Fibroblast of lung (primary cell): ENCODE results near the gene FAM193A. TPM values are rescaled to one million over a fixed set of nuclear protein-coding genes. Genes with fewer than 3 reads are reported as not detected.

ENCODE experiments used
- DNase-seq, 2 donors: peaks; one replicate each; pipeline versions ENCODE4 v3.0.0 to v3.0.0-alpha.2; 2010; ENCODE audit warnings: low read depth in 2 of 2
- H2AFZ ChIP-seq: 2 replicates; pipeline ENCODE4 v1.5.1; 2012; ENCODE audit warnings: low read length, control low read depth, inconsistent platforms
- H3K27ac ChIP-seq: 2 replicates; pipeline ENCODE4 v1.5.1; 2011; ENCODE audit warnings: low read length, control low read depth; ENCODE audit not compliant: insufficient read depth
- H3K27me3 ChIP-seq: 2 replicates; pipeline ENCODE4 v1.5.1; 2011; ENCODE audit warnings: mild to moderate bottlenecking, low read length; ENCODE audit not compliant: control insufficient read depth, insufficient read depth
- H3K36me3 ChIP-seq: 2 replicates; pipeline ENCODE4 v1.5.1; 2011; ENCODE audit warnings: low read length; ENCODE audit not compliant: control insufficient read depth, insufficient read depth
- H3K4me1 ChIP-seq: 2 replicates; pipeline ENCODE4 v1.5.1; 2011; ENCODE audit warnings: low read length; ENCODE audit not compliant: control insufficient read depth, insufficient read depth; ENCODE audit errors: extremely low read depth
- H3K4me2 ChIP-seq: 2 replicates; pipeline ENCODE4 v1.5.1; 2011; ENCODE audit warnings: low read length, control low read depth; ENCODE audit not compliant: insufficient read depth; ENCODE audit errors: extremely low read depth
- H3K4me3 ChIP-seq, 4 experiments: fragments of 200-600 bp in 1 of 4; sonication (generic) in 1 of 4; replicated peaks in 1 of 4; 2 replicates each; pipeline ENCODE4 v1.5.1; 2011 to 2016; ENCODE audit warnings: low read length in 4 of 4, low read depth in 3 of 4, mild to moderate bottlenecking in 3 of 4, control low read depth in 2 of 4, inconsistent platforms in 1 of 4, mixed read lengths in 1 of 4; ENCODE audit not compliant: insufficient read depth in 1 of 4; ENCODE audit errors: control extremely low read depth in 1 of 4
- H3K79me2 ChIP-seq: 2 replicates; pipeline ENCODE4 v1.5.1; 2012; ENCODE audit warnings: mild to moderate bottlenecking, low read length, inconsistent platforms; ENCODE audit not compliant: control insufficient read depth, insufficient read depth
- H3K9ac ChIP-seq: 2 replicates; pipeline ENCODE4 v1.5.1; 2011; ENCODE audit warnings: mild to moderate bottlenecking, low read length, control low read depth; ENCODE audit not compliant: insufficient read depth
- H3K9me3 ChIP-seq: 2 replicates; pipeline ENCODE4 v1.5.1; 2012; ENCODE audit warnings: low read depth, low read length; ENCODE audit not compliant: control insufficient read depth, insufficient read depth
- H4K20me1 ChIP-seq: 2 replicates; pipeline ENCODE4 v1.5.1; 2011; ENCODE audit warnings: low read length; ENCODE audit not compliant: control insufficient read depth, insufficient read depth; ENCODE audit errors: extremely low read depth
- EZH2 ChIP-seq: IDR thresholded peaks from 2 replicates; pipeline ENCODE4 v1.5.1; 2012; ENCODE audit warnings: low read length, control low read depth, mild to moderate bottlenecking; ENCODE audit errors: missing control alignments
- polyA plus RNA-seq, 2 donors: library from polyadenylated mRNA; depleted of rRNA in 1 of 2; stranded (reverse) in 1 of 2; unstranded in 1 of 2; fragments of >200 nt; gene quantifications; 2 replicates each; pipeline ENCODE4 v1.2.1, GENCODE V29; 2011 to 2012; ENCODE audit warnings: missing spikeins in 1 of 2
- total RNA-seq: library from RNA; depleted of rRNA; stranded (reverse); fragments of >200 nt; gene quantifications from 2 replicates; pipeline ENCODE4 v1.2.1, GENCODE V29; 2014
- TF ChIP-seq, protein P1 (sequence below), 2 donors: IDR thresholded peaks in 1 of 2; conservative IDR thresholded peaks in 1 of 2; 1 replicate in 1 of 2; 2 replicates in 1 of 2; pipeline ENCODE4 v1.5.1; 2011 to 2012; ENCODE audit warnings: low read length in 2 of 2, control low read depth in 1 of 2, inconsistent platforms in 1 of 2, low read depth in 1 of 2, mild to moderate bottlenecking in 1 of 2

Gene FAM193A
- total and polyA plus RNA-seq, 2 donors (not counting 1 experiment from before 2014, with no cell fraction given), result 5.6 to 10.9 TPM

DNA sequence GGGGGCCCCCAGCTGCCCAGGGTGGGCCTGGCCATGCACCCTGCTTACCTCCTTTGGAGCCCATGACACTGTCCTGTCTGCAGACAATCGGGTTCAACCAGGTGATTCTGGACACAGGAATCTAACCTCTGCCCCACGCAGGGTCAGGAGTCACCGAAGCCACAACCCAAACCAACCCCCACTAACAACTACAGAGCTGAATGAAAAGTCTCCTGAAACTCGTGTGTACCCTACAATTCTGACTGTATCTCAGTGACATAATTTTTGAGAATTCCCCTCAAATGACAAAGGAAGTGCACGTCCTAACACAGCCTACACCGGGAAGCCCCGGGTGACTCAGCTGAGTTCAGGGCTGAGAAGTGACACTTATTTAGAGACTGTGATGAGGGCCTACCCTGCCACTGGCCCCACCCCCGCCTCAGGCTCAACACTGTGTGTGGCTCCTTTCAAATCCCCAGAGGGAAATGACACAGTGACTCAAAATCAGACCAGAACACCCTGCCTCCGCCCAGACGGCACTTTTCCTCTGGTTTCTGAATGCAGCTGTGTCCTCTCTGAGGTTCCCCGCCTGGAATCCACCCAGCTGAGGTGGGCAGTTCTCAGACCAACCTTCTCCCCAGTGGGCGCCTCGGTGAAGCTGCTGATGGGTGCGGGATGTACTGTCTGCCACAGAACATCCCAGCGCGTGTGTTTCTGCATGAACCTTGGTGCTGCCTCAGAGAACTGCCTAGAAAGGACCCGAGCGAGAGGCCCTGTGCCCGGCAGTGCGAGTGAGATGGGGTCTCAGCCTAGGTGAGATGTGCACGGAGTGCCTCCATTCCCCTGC lies 209.7 kb downstream of the FAM193A start:
- no peaks in the 10 kb centered on the region for H3K27me3 ChIP-seq
- peaks cover 18% of the 10 kb centered on the region for H3K4me1 ChIP-seq
- peaks cover 3% of the 10 kb centered on the region for H3K79me2 ChIP-seq
- no peaks in the 10 kb centered on the region for H3K9me3 ChIP-seq
- peaks cover 19% of the 10 kb centered on the region for H3K36me3 ChIP-seq
- TF ChIP-seq EZH2, result no peak
- TF ChIP-seq, protein P1, sequence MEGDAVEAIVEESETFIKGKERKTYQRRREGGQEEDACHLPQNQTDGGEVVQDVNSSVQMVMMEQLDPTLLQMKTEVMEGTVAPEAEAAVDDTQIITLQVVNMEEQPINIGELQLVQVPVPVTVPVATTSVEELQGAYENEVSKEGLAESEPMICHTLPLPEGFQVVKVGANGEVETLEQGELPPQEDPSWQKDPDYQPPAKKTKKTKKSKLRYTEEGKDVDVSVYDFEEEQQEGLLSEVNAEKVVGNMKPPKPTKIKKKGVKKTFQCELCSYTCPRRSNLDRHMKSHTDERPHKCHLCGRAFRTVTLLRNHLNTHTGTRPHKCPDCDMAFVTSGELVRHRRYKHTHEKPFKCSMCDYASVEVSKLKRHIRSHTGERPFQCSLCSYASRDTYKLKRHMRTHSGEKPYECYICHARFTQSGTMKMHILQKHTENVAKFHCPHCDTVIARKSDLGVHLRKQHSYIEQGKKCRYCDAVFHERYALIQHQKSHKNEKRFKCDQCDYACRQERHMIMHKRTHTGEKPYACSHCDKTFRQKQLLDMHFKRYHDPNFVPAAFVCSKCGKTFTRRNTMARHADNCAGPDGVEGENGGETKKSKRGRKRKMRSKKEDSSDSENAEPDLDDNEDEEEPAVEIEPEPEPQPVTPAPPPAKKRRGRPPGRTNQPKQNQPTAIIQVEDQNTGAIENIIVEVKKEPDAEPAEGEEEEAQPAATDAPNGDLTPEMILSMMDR (conservative IDR thresholded peaks at IDR 0.05 in 1 of 2, IDR thresholded peaks at IDR 0.05 in 1 of 2; ENCODE audit: low read depth in 1 of 2, low read length in 2 of 2), result no peak
- H4K20me1 ChIP-seq, result no peaks in the 10 kb centered on the region
- no peak overlapping the region for H3K9ac ChIP-seq
- no peak overlapping the region for H3K4me2 ChIP-seq
- DNase-seq, result peak; percentile 35 to 65
- peak overlapping the region; percentile 59 for H3K27ac ChIP-seq
- H2AFZ ChIP-seq, result no peak overlapping the region
- no peak overlapping the region for H3K4me3 ChIP-seq

DNA sequence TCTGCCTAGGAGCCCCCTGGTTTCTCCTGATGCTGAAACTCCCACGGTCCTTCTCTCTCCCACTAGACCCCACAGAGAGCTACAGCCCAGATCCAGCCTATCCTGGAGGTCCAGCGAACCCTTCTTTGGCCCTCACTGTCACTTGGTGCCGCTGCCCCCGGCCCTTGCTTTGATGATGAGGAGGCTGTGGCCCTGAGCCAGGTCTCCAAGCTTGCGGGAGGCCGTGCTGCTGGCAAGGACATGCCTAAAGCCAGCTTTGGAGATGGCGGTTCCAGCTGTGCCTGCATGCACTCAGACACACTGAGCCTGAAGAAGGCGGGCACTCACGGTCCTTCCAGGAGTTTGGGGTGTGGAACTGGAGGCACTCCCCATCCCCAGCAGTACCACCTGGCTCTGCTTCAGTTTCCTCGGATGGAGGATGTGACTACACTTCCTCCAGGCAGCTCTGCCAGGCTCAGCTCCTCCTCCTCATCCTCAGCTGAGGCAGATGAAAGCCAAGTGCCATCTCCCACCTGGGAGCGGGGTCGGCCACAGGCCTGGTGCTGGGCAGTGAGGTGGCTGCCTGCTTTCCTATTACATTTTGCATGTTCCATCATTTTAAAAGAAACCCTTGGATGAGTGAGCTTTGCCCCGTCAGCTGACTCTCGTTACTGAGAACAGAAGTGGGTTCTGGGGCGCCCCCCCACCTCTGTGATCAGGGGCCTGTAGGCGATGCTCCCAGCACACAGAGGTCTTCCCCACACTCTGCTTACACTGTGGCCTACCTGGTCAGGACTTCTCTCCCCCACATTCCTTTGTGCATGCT lies 210.6 kb downstream of the FAM193A start:
- Histone ChIP-seq H3K4me3 (no peak overlapping the region), H3K4me1 (peaks cover 15% of the 10 kb centered on the region), H2AFZ (no peak overlapping the region), H3K9me3 (no peaks in the 10 kb centered on the region), H3K36me3 (peaks cover 19% of the 10 kb centered on the region), H3K27ac (no peak overlapping the region), H3K9ac (no peak overlapping the region), H3K4me2 (no peak overlapping the region), H3K27me3 (no peaks in the 10 kb centered on the region), H3K79me2 (peaks cover 3% of the 10 kb centered on the region), H4K20me1 (no peaks in the 10 kb centered on the region)
- no peak for DNase-seq
- no peak for TF ChIP-seq EZH2
- TF ChIP-seq, protein P1 (conservative IDR thresholded peaks at IDR 0.05 in 1 of 2, IDR thresholded peaks at IDR 0.05 in 1 of 2; ENCODE audit: low read depth in 1 of 2, low read length in 2 of 2), result no peak
